Measurements from ENCODE around the gene RNF43.
A peak's percentile ranks its signal among the peaks of the same experiment; 100 is the strongest.

Gene RNF43

GRCh38 chr17:58417300-58418092, at the start of gene RNF43:
RNF43 (minus strand) TSS chr17:58417534; CDS start chr17:58415577, 1,957 bp downstream.
- peak; percentile 21 to 50 (median 49) for DNase-seq (ENCODE audit: low read depth in 2 of 3, low spot score in 2 of 3)

- DNase-seq (ENCODE audit: low read depth in 2 of 3, low spot score in 2 of 3) = no peak
These were observed 38.2 kb upstream of the RNF43 start for GRCh38 chr17:58455491-58455890.

- DNase-seq (ENCODE audit: low read depth in 2 of 3, low spot score in 2 of 3) = no peak
These were observed 35.4 kb upstream of the RNF43 start for GRCh38 chr17:58452738-58453137.

- DNase-seq (ENCODE audit: low read depth in 2 of 3, low spot score in 2 of 3) = peak; percentile 9 to 27 (median 22)
These were observed 30.0 kb upstream of the RNF43 start for GRCh38 chr17:58447039-58447975.

- no peak for DNase-seq (ENCODE audit: low read depth in 2 of 3, low spot score in 2 of 3)
These were observed 28.8 kb upstream of the RNF43 start for GRCh38 chr17:58446086-58446485.

- DNase-seq (ENCODE audit: low read depth in 2 of 3, low spot score in 2 of 3) = no peak
These were observed 19.5 kb upstream of the RNF43 start for GRCh38 chr17:58436805-58437239.

- DNase-seq (ENCODE audit: low read depth in 2 of 3, low spot score in 2 of 3) = no peak
These were observed 18.9 kb upstream of the RNF43 start for GRCh38 chr17:58436245-58436644.

GRCh38 chr17:58432806-58433573, 15.7 kb upstream of the RNF43 start:
- no peak for DNase-seq (ENCODE audit: low read depth in 2 of 3, low spot score in 2 of 3)

GRCh38 chr17:58427807-58428206, 10.5 kb upstream of the RNF43 start:
- DNase-seq (ENCODE audit: low read depth in 2 of 3, low spot score in 2 of 3) = no peak

- DNase-seq (ENCODE audit: low read depth in 2 of 3, low spot score in 2 of 3) = no peak
These were observed 4.4 kb upstream of the RNF43 start for GRCh38 chr17:58421711-58422110.

- DNase-seq (ENCODE audit: low read depth in 2 of 3, low spot score in 2 of 3) = no peak
These were observed 3.5 kb upstream of the RNF43 start for GRCh38 chr17:58420827-58421226.

- no peak for DNase-seq (ENCODE audit: low read depth in 2 of 3, low spot score in 2 of 3)
These were observed 416 bp downstream of the RNF43 start for GRCh38 chr17:58416937-58417299.

GRCh38 chr17:58416396-58416795, 938 bp downstream of the RNF43 start:
- DNase-seq (ENCODE audit: low read depth in 2 of 3, low spot score in 2 of 3) = no peak

GRCh38 chr17:58415371-58416055, 1.8 kb downstream of the RNF43 start:
- DNase-seq (ENCODE audit: low read depth in 2 of 3, low spot score in 2 of 3) = no peak

- no peak for DNase-seq (ENCODE audit: low read depth in 2 of 3, low spot score in 2 of 3)
These were observed 2.7 kb downstream of the RNF43 start for GRCh38 chr17:58414596-58414997.

- DNase-seq (ENCODE audit: low read depth in 2 of 3, low spot score in 2 of 3) = no peak
These were observed 3.6 kb downstream of the RNF43 start for GRCh38 chr17:58413684-58414083.

- DNase-seq (ENCODE audit: low read depth in 2 of 3, low spot score in 2 of 3) = no peak
These were observed 4.3 kb downstream of the RNF43 start for GRCh38 chr17:58412961-58413586.

GRCh38 chr17:58412064-58412703, 5.2 kb downstream of the RNF43 start:
- DNase-seq (ENCODE audit: low read depth in 2 of 3, low spot score in 2 of 3) = no peak

GRCh38 chr17:58411408-58411894, 5.9 kb downstream of the RNF43 start:
- DNase-seq (ENCODE audit: low read depth in 2 of 3, low spot score in 2 of 3) = no peak

All from activated CD8-positive, alpha-beta memory T cell treated with anti-CD3 and anti-CD28 coated beads for 48 hours (primary cell).